H1 (cell line): ENCODE data around the gene NOB1. TPM values are rescaled to one million over a fixed set of nuclear protein-coding genes. Genes with fewer than 3 reads are reported as not detected.

ENCODE experiments used
- CTCF ChIA-PET: fragments of 300-600 bp; sonication (Branson Sonifier 250); formaldehyde crosslinking; loops from one replicate; lab custom pipeline; 2021; ENCODE audit not compliant: partially characterized antibody; lab: Charles Lee
- POLR2A ChIA-PET: fragments of 300-600 bp; sonication (Branson Sonifier 250); formaldehyde crosslinking; loops from one replicate; lab custom pipeline; 2021; ENCODE audit warnings: inconsistent platforms; ENCODE audit not compliant: partially characterized antibody; lab: Charles Lee
- DNase-seq, 2 experiments: peaks; one replicate each; pipeline versions ENCODE4 v3.0.0 to v3.0.0-alpha.2; 2010 to 2022; ENCODE audit warnings: low spot score in 2 of 2, low read depth in 1 of 2, mixed read lengths in 1 of 2
- FAIRE-seq: peaks from 2 replicates; lab custom pipeline; 2011; peaks lifted over from hg19 to GRCh38; lab: Jason Lieb, UNC
- H2AFZ ChIP-seq: 2 replicates; pipeline ENCODE4 v1.8.1; 2012; ENCODE audit warnings: low read length, inconsistent platforms
- H2AK5ac ChIP-seq: 2 replicates; pipeline ENCODE4 v1.6.1; 2013; ENCODE audit warnings: low read depth, low read length
- H2BK120ac ChIP-seq: replicated peaks from 2 replicates; pipeline ENCODE3; 2013; ENCODE audit warnings: low read depth, low read length, inconsistent platforms
- H2BK12ac ChIP-seq: 2 replicates; pipeline ENCODE4 v1.6.1; 2013; ENCODE audit warnings: low read depth, low read length
- H2BK15ac ChIP-seq: 2 replicates; pipeline ENCODE4 v1.6.1; 2013; ENCODE audit warnings: low read length
- H2BK20ac ChIP-seq: 2 replicates; pipeline ENCODE4 v1.6.1; 2013; ENCODE audit warnings: low read length
- H2BK5ac ChIP-seq: 2 replicates; pipeline ENCODE4 v1.6.1; 2013; ENCODE audit warnings: low read depth, low read length
- H3K14ac ChIP-seq: 2 replicates; pipeline ENCODE4 v1.6.1; 2013; ENCODE audit warnings: inconsistent platforms; ENCODE audit not compliant: insufficient read length
- H3K18ac ChIP-seq: 2 replicates; pipeline ENCODE4 v1.6.1; 2013; ENCODE audit warnings: low read length; ENCODE audit errors: extremely low read depth
- H3K23ac ChIP-seq: 2 replicates; pipeline ENCODE4 v1.6.1; 2013; ENCODE audit warnings: inconsistent platforms; ENCODE audit not compliant: insufficient read length
- H3K23me2 ChIP-seq: 2 replicates; pipeline ENCODE4 v1.6.1; 2013; ENCODE audit warnings: low read depth, low read length
- H3K27ac ChIP-seq: 2 replicates; pipeline ENCODE4 v1.6.1; 2011; ENCODE audit warnings: low read depth, low read length, inconsistent platforms
- H3K27me3 ChIP-seq, 4 experiments: replicated peaks in 1 of 4; 1 replicate in 1 of 4; 2 replicates in 3 of 4; pipeline versions ENCODE4 v1.6.1 to v1.8.1; 2011 to 2013; ENCODE audit warnings: low read length in 3 of 4, mild to moderate bottlenecking in 3 of 4, inconsistent platforms in 2 of 4, mixed read lengths in 2 of 4, moderate library complexity in 1 of 4; ENCODE audit not compliant: control insufficient read depth in 3 of 4, insufficient read depth in 3 of 4; ENCODE audit errors: extremely low read depth in 1 of 4
- H3K36me3 ChIP-seq, 4 experiments: 2 replicates each; pipeline versions ENCODE4 v1.6.1 to v1.8.1; 2011 to 2013; ENCODE audit warnings: mild to moderate bottlenecking in 4 of 4, low read length in 3 of 4, moderate library complexity in 2 of 4, control low read depth in 1 of 4, inconsistent platforms in 1 of 4; ENCODE audit not compliant: insufficient read depth in 4 of 4, control insufficient read depth in 2 of 4
- H3K4ac ChIP-seq: replicated peaks from 2 replicates; pipeline ENCODE3; 2013; ENCODE audit warnings: low read length, low read depth, mixed read lengths, inconsistent platforms; ENCODE audit not compliant: insufficient read length
- H3K4me1 ChIP-seq, 4 experiments: replicated peaks in 1 of 4; 1 replicate in 1 of 4; 2 replicates in 3 of 4; pipeline versions ENCODE4 v1.6.1 to v1.8.1; 2011 to 2013; ENCODE audit warnings: low read length in 3 of 4, inconsistent platforms in 2 of 4, mixed read lengths in 1 of 4; ENCODE audit not compliant: insufficient read depth in 4 of 4, control insufficient read depth in 3 of 4
- H3K4me2 ChIP-seq, 2 experiments: 2 replicates each; pipeline versions ENCODE4 v1.6.1 to v1.8.1; 2011 to 2013; ENCODE audit warnings: low read depth in 2 of 2, low read length in 2 of 2, control low read depth in 1 of 2, inconsistent platforms in 1 of 2, mild to moderate bottlenecking in 1 of 2; ENCODE audit not compliant: insufficient read depth in 1 of 2
- H3K4me3 ChIP-seq, 4 experiments: fragments of 200-600, 300-600 bp in 1 of 4; sonication (generic), shearing (Covaris generic), sonication (Bioruptor Twin) in 1 of 4; 2 replicates each; pipeline versions ENCODE4 v1.5.1 to v1.8.1; 2011 to 2016; ENCODE audit warnings: low read length in 4 of 4, low read depth in 3 of 4, control low read depth in 2 of 4, inconsistent platforms in 2 of 4, mild to moderate bottlenecking in 2 of 4, mixed read lengths in 1 of 4, moderate library complexity in 1 of 4; ENCODE audit not compliant: insufficient read depth in 2 of 4; ENCODE audit errors: extremely low read depth in 1 of 4
- H3K56ac ChIP-seq: replicated peaks from 2 replicates; pipeline ENCODE3; 2013; ENCODE audit warnings: low read depth, mild to moderate bottlenecking, mixed read lengths, low read length, inconsistent platforms; ENCODE audit not compliant: insufficient read length
- H3K79me1 ChIP-seq: 2 replicates; pipeline ENCODE4 v1.6.1; 2013; ENCODE audit warnings: low read depth, low read length, control low read depth
- H3K79me2 ChIP-seq, 2 experiments: 2 replicates each; pipeline versions ENCODE4 v1.6.1 to v1.8.1; 2012 to 2013; ENCODE audit warnings: low read length in 2 of 2, mild to moderate bottlenecking in 2 of 2, inconsistent platforms in 1 of 2; ENCODE audit not compliant: insufficient read depth in 2 of 2, control insufficient read depth in 1 of 2
- H3K9ac ChIP-seq, 4 experiments: replicated peaks in 1 of 4; 1 replicate in 1 of 4; 2 replicates in 3 of 4; pipeline versions ENCODE4 v1.6.1 to v1.8.1; 2011 to 2013; ENCODE audit warnings: low read depth in 3 of 4, low read length in 3 of 4, control low read depth in 2 of 4, mild to moderate bottlenecking in 2 of 4, moderate library complexity in 2 of 4, inconsistent platforms in 1 of 4; ENCODE audit errors: extremely low read depth in 1 of 4
- H3K9me3 ChIP-seq, 2 experiments: 2 replicates each; pipeline versions ENCODE4 v1.6.1 to v1.8.1; 2012 to 2013; ENCODE audit warnings: mild to moderate bottlenecking in 2 of 2, moderate library complexity in 2 of 2, control low read depth in 1 of 2, inconsistent platforms in 1 of 2, low read depth in 1 of 2, low read length in 1 of 2, mixed read lengths in 1 of 2; ENCODE audit not compliant: insufficient read depth in 2 of 2
- H4K20me1 ChIP-seq, 2 experiments: replicated peaks in 1 of 2; 2 replicates each; pipeline versions ENCODE3 to v1.8.1; 2011 to 2013; ENCODE audit warnings: inconsistent platforms in 2 of 2, low read length in 2 of 2, mild to moderate bottlenecking in 1 of 2; ENCODE audit not compliant: insufficient read depth in 2 of 2, control insufficient read depth in 1 of 2
- H4K5ac ChIP-seq: 2 replicates; pipeline ENCODE4 v1.6.1; 2013; ENCODE audit warnings: low read length, low read depth, mixed read lengths, inconsistent platforms; ENCODE audit not compliant: insufficient read length
- H4K8ac ChIP-seq: 2 replicates; pipeline ENCODE4 v1.8.0; 2013; ENCODE audit warnings: mild to moderate bottlenecking, moderate library complexity, low read length, inconsistent platforms; ENCODE audit not compliant: insufficient read depth; ENCODE audit errors: extremely low read depth
- H4K91ac ChIP-seq: replicated peaks from 2 replicates; pipeline ENCODE3; 2013; ENCODE audit warnings: low read length, mixed read lengths, inconsistent platforms; ENCODE audit not compliant: insufficient read length
- EP300 ChIP-seq, 2 experiments: IDR thresholded peaks; 1 replicate in 1 of 2; 2 replicates in 1 of 2; pipeline ENCODE4 v1.6.1; 2011 to 2012; ENCODE audit warnings: low read depth in 2 of 2, low read length in 2 of 2, mild to moderate bottlenecking in 2 of 2, borderline replicate concordance in 1 of 2, inconsistent platforms in 1 of 2, moderate library complexity in 1 of 2
- HDAC2 ChIP-seq, 2 experiments: fragments of 300-600 bp in 1 of 2; sonication (generic) in 1 of 2; IDR thresholded peaks; 2 replicates each; pipeline ENCODE4 v1.6.1; 2011 to 2012; ENCODE audit warnings: low read depth in 2 of 2, low read length in 2 of 2, mild to moderate bottlenecking in 2 of 2, moderate library complexity in 2 of 2, borderline replicate concordance in 1 of 2, inconsistent platforms in 1 of 2
- MAFK ChIP-seq: IDR thresholded peaks from 2 replicates; pipeline ENCODE4 v1.6.1; 2012; ENCODE audit warnings: low read depth, mild to moderate bottlenecking, improper control_type of control experiment, low read length
- NRF1 ChIP-seq: IDR thresholded peaks from 2 replicates; pipeline ENCODE4 v1.6.1; 2011; ENCODE audit warnings: mild to moderate bottlenecking, low read depth, low read length, improper control_type of control experiment
- POU5F1 ChIP-seq: IDR thresholded peaks from 2 replicates; pipeline ENCODE4 v1.6.1; 2011; ENCODE audit warnings: low read depth, mild to moderate bottlenecking, low read length, moderate library complexity
- RFX5 ChIP-seq: IDR thresholded peaks from 2 replicates; pipeline ENCODE4 v1.6.1; 2011; ENCODE audit warnings: low read depth, low read length, improper control_type of control experiment, borderline replicate concordance
- SAP30 ChIP-seq: fragments of 300-600 bp; sonication (generic); IDR thresholded peaks from 2 replicates; pipeline ENCODE4 v1.7.1; 2012; ENCODE audit warnings: low read length, moderate library complexity, mild to moderate bottlenecking, inconsistent platforms; ENCODE audit not compliant: insufficient read depth, insufficient replicate concordance
- SIRT6 ChIP-seq: IDR thresholded peaks from one replicate; pipeline ENCODE4 v1.7.1; 2012; ENCODE audit warnings: low read length, inconsistent platforms
- TAF1 ChIP-seq: IDR thresholded peaks from 2 replicates; pipeline ENCODE4 v1.6.1; 2011; ENCODE audit warnings: mild to moderate bottlenecking, low read depth, low read length
- WGBS, 2 experiments: shearing (Covaris generic) in 1 of 2; methylation state at CpG; one replicate each; pipeline versions ENCODE4 v1.1.6 to v1.1.7; 2013 to 2015; ENCODE audit warnings: low lambda C conversion rate in 2 of 2, mixed read lengths in 2 of 2, inconsistent platforms in 1 of 2, low coverage in 1 of 2, missing lambda C conversion rate in 1 of 2; ENCODE audit not compliant: insufficient replicate concordance in 2 of 2, insufficient coverage in 1 of 2, insufficient read length in 1 of 2; ENCODE audit errors: extremely low coverage in 1 of 2, missing lambda C conversion rate in 1 of 2; 5-methylcytosine and 5-hydroxymethylcytosine counted together
- polyA plus RNA-seq, 7 experiments: library from polyadenylated mRNA; depleted of rRNA in 3 of 7; stranded (reverse) in 5 of 7; unstranded in 2 of 7; fragments of >200 nt in 5 of 7; fragments of 200-250 nt in 2 of 7; gene quantifications; 1 replicate in 5 of 7; 2 replicates in 1 of 7; 4 replicates in 1 of 7; pipeline versions ENCODE4 v1.2.1 to v1.2.3, GENCODE V29; 2011 to 2013; ENCODE audit warnings: missing spikeins in 2 of 7, mixed read lengths in 2 of 7
- total RNA-seq: library from RNA; stranded (reverse); fragmentation: NEBNext Ultra II Directional; extraction: Animal tissue kit (Norgen Biotek cat#: 25700); gene quantifications from 2 replicates; pipeline ENCODE4 v1.2.1, GENCODE V29; 2021

The NOB1 gene
- total and polyA plus RNA-seq, 2 of the 8 experiments (the other 6 are each of a cell fraction or from before 2014, with no cell fraction given): 88.2 to 108 TPM

- POLR2A ChIA-PET: interaction anchor here (0.6 to 6.5 kb wide), 7 partner anchors 9 to 90 kb away, joined by 3 to 63 read pairs (median 5); partner anchors contain the start of genes NOB1 and NQO1
- FAIRE-seq (no peak), DNase-seq (no peak)
Measured at GRCh38 chr16:69741951-69742904, 12.5 kb downstream of the NOB1 start.

More at GRCh38 chr16:69741951-69742904, 12.5 kb downstream of the NOB1 start:
- H3K14ac ChIP-seq: no peak overlapping the region
- H2BK120ac ChIP-seq: no peak overlapping the region
- no peak overlapping the region for H4K91ac ChIP-seq
- H2BK12ac ChIP-seq: no peak overlapping the region
- peaks cover 39 to 65% (median 57%) of the 10 kb centered on the region in 4 experiments for H3K36me3 ChIP-seq
- no peak overlapping the region for H2AFZ ChIP-seq
- CTCF ChIA-PET: interaction anchor here (0.5 to 0.9 kb wide), 2 partner anchors 11 to 52 kb away, joined by 3 read pairs; no protein-coding TSS in a partner anchor
- 97% methylated on average over 39 of the region's 41 CpGs; no CpG with 5 or more reads in 1 of the 2 experiments for WGBS, 2 experiments
- H2BK5ac ChIP-seq: no peak overlapping the region
- H3K79me2 ChIP-seq: peaks cover 0 to 4% of the 10 kb centered on the region in 2 experiments; a peak in 1 of 4 replicates
- no peak overlapping the region for H3K18ac ChIP-seq
- H3K79me1 ChIP-seq: peaks cover 10% of the 10 kb centered on the region
- H4K5ac ChIP-seq: no peak overlapping the region
- H3K23ac ChIP-seq: no peak overlapping the region
- H3K27me3 ChIP-seq: no peaks in the 10 kb centered on the region
- H2BK15ac ChIP-seq: no peak overlapping the region
- no peak overlapping the region for H4K8ac ChIP-seq
- H3K23me2 ChIP-seq: no peaks in the 10 kb centered on the region
- no peak overlapping the region for H2AK5ac ChIP-seq
- no peaks in the 10 kb centered on the region for H3K9me3 ChIP-seq
- no peak overlapping the region for H3K9ac ChIP-seq
- no peak overlapping the region for H3K4me3 ChIP-seq
- H4K20me1 ChIP-seq: peaks cover 0 to 24% of the 10 kb centered on the region in 2 experiments
- no peak overlapping the region for H3K4me2 ChIP-seq
- no peak overlapping the region for H3K56ac ChIP-seq
- no peak overlapping the region for H3K4ac ChIP-seq
- no peak overlapping the region for H3K27ac ChIP-seq
- H3K4me1 ChIP-seq: no peaks in the 10 kb centered on the region
- no peak overlapping the region for H2BK20ac ChIP-seq
- TF ChIP-seq SAP30: no peak
- TF ChIP-seq MAFK: no peak
- TF ChIP-seq HDAC2 (IDR thresholded peaks at IDR 0.05; ENCODE audit: borderline replicate concordance in 1 of 2, low read depth in 2 of 2, low read length in 2 of 2): no peak
- no peak for TF ChIP-seq SIRT6
- TF ChIP-seq TAF1: no peak
- no peak for TF ChIP-seq NRF1
- TF ChIP-seq EP300 (IDR thresholded peaks at IDR 0.05; ENCODE audit: borderline replicate concordance in 1 of 2, low read depth in 2 of 2, low read length in 2 of 2): no peak
- TF ChIP-seq RFX5: no peak
- no peak for TF ChIP-seq POU5F1
